Activated CD8-positive, alpha-beta T cell treated with anti-CD3 and anti-CD28 coated beads for 36 hours (primary cell): Measurements from ENCODE around the gene LAIR2. TPM values are rescaled to one million over a fixed set of nuclear protein-coding genes. Genes with fewer than 3 reads are reported as not detected.

Experiments
- ATAC-seq: fragments of 200-7000 bp; cut with Tn5 transposase; one replicate; pipeline ENCODE4 v1.10.0; 2021; ENCODE audit warnings: mild to moderate bottlenecking, moderate library complexity
- CTCF ChIA-PET: fragments of 350-600 bp; sonication (Branson Sonifier 250); formaldehyde crosslinking; loops from one replicate; lab custom pipeline; 2021; ENCODE audit warnings: antibody characterized with exemption; lab: Charles Lee
- POLR2A ChIA-PET: fragments of 350-600 bp; sonication (Branson Sonifier 250); formaldehyde crosslinking; loops from one replicate; lab custom pipeline; 2021; ENCODE audit warnings: antibody characterized with exemption; lab: Charles Lee
- DNase-seq: peaks from one replicate; pipeline ENCODE4 v3.0.0-alpha.2; 2020
- H3K27ac Mint-ChIP-seq: one replicate; pipeline ENCODE4 v1.8.0; 2021; ENCODE audit warnings: mild to moderate bottlenecking, mixed read lengths
- H3K27me3 Mint-ChIP-seq: one replicate; pipeline ENCODE4 v1.8.0; 2021; ENCODE audit warnings: mixed read lengths
- H3K36me3 Mint-ChIP-seq: one replicate; pipeline ENCODE4 v1.8.0; 2021; ENCODE audit warnings: low read depth, mixed read lengths
- H3K4me1 Mint-ChIP-seq: one replicate; pipeline ENCODE4 v1.8.0; 2021; ENCODE audit warnings: low read depth, mixed read lengths
- H3K4me3 Mint-ChIP-seq: one replicate; pipeline ENCODE4 v1.8.0; 2021; ENCODE audit warnings: mild to moderate bottlenecking, moderate library complexity, mixed read lengths
- H3K9me3 Mint-ChIP-seq: one replicate; pipeline ENCODE4 v1.8.0; 2021; ENCODE audit warnings: mixed read lengths
- intact Hi-C: fragments of 100-400 bp; cut with micrococcal nuclease; formaldehyde crosslinking; loops from one replicate; pipeline ENCODE4 v1.10.0; 2022
- total RNA-seq, 2 experiments: library from RNA; stranded (reverse); gene quantifications; one replicate each; pipeline ENCODE4 v1.2.3, GENCODE V29; 2021
- TF ChIP-seq, protein P1 (sequence below): fragments of 200-600 bp; IDR thresholded peaks from one replicate; pipeline ENCODE4 v1.8.0; 2022; ENCODE audit warnings: antibody characterized with exemption, mild to moderate bottlenecking

Gene LAIR2
- total RNA-seq, 2 experiments from 2014 or later: 1.5 to 2.1 TPM

DNA sequence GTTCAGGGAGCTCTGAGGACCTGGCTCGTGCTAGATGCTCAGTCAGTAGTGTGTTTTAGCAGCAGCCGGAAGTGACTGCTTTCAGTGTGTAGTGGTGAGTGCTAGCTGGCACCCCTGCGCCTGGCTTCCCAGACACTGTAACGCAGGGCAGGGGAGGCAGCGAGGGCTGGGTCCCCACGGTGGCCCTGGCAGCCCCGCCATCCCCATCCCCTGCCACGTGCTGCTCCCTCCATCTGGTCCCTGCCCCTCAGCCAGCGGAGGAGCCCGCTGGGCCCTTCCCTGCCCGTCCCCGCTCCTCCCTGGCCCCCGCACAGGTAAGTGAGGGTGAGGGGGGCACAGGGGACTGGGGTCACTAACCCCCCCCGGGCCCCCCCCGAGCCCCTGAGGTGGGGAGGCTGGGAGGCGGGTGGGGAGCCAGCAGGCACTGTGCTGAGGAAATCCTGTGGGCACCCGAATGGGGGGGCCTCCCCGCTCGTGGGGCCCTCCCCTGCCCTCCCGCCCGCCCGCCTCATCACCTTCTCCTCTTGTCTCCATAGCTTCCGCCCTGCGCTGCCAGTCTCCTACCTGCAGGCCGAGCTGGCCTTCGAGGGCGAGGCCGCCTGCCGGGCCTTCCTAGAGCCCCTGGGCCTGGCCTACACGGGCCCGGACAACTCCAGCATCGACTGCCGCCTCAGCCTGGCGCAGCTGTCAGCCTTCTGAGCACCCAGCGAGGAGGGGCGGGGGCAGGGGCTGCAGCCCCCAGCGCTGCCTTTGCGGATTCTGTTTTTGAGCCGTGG is 42.2 kb upstream of the LAIR2 start:
- ChIA-PET POLR2A (interaction anchor here (1.2 to 3.3 kb wide), 3 partner anchors 10 to 11 kb away, joined by 4 to 38 read pairs (median 35); partner anchors contain the start of gene LENG8), CTCF (no interaction called here)
- Mint-ChIP-seq H3K36me3 (peaks cover 44% of the 10 kb centered on the region), H3K27me3 (no peaks in the 10 kb centered on the region), H3K9me3 (no peaks in the 10 kb centered on the region), H3K27ac (no peak overlapping the region), H3K4me3 (no peak overlapping the region), H3K4me1 (peaks cover 28% of the 10 kb centered on the region)
- TF ChIP-seq, protein P1, sequence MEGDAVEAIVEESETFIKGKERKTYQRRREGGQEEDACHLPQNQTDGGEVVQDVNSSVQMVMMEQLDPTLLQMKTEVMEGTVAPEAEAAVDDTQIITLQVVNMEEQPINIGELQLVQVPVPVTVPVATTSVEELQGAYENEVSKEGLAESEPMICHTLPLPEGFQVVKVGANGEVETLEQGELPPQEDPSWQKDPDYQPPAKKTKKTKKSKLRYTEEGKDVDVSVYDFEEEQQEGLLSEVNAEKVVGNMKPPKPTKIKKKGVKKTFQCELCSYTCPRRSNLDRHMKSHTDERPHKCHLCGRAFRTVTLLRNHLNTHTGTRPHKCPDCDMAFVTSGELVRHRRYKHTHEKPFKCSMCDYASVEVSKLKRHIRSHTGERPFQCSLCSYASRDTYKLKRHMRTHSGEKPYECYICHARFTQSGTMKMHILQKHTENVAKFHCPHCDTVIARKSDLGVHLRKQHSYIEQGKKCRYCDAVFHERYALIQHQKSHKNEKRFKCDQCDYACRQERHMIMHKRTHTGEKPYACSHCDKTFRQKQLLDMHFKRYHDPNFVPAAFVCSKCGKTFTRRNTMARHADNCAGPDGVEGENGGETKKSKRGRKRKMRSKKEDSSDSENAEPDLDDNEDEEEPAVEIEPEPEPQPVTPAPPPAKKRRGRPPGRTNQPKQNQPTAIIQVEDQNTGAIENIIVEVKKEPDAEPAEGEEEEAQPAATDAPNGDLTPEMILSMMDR: no peak
- intact Hi-C loops: no loop called here
- ATAC-seq: no peak
- DNase-seq: no peak

DNA sequence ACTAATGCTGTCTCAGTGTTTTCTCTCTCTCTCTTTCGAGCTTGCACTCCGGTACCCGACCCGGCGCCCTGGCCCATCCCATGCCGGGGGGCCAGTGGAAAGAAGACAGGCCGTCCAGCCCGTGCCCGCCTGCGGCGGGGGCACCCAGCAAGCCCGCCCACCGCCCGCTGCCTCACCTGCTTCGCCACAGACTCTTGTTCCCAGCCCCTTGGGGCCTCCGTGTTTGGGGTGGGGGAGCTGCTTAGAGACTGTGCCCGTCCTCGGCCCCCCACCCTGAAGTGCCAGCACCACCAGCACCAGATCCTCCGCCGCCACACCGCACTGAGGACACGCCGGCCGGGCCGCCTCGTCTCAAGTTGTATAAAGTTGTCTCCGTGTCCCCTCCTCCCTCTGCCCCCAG is 41.4 kb upstream of the LAIR2 start:
- H3K36me3 Mint-ChIP-seq: peaks cover 39% of the 10 kb centered on the region
- CTCF ChIA-PET: no interaction called here
- peak overlapping the region; percentile 82 for H3K4me3 Mint-ChIP-seq
- no peaks in the 10 kb centered on the region for H3K9me3 Mint-ChIP-seq
- intact Hi-C loops: no loop called here
- TF ChIP-seq, protein P1: no peak
- no peak for ATAC-seq
- no peak for DNase-seq
- peak overlapping the region; percentile 83 for H3K27ac Mint-ChIP-seq
- no peaks in the 10 kb centered on the region for H3K27me3 Mint-ChIP-seq
- POLR2A ChIA-PET: interaction anchor here (1.6 to 3.3 kb wide), 3 partner anchors 8 to 258 kb away, joined by 8 to 38 read pairs (median 15); partner anchors contain the start of gene LENG8
- H3K4me1 Mint-ChIP-seq: peaks cover 28% of the 10 kb centered on the region

DNA sequence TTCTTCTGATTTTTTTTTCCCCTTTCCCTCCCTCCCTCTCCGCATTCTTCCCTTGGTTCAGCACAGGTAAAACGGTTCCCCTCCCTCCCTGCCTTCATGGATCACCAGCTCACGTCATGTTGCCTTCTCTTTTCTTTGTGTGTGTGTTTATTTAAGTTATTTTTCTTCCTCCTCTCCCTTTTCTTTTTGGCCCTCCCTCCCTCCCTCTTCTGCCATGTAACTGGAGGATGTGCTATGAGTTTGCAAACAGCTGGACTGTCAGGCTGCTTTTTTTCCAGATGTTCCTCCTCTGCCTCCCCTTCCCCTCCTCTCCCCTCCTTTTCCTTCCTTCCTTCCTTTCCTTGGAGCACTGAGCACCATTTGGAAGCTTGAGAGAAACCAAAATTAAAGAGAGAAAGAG is 41.0 kb upstream of the LAIR2 start:
- intact Hi-C loops: no loop called here
- Mint-ChIP-seq H3K27me3 (no peaks in the 10 kb centered on the region), H3K27ac (peak overlapping the region; percentile 83), H3K4me3 (peak overlapping the region; percentile 82), H3K9me3 (no peaks in the 10 kb centered on the region), H3K4me1 (peaks cover 28% of the 10 kb centered on the region), H3K36me3 (peaks cover 38% of the 10 kb centered on the region)
- TF ChIP-seq, protein P1: no peak
- CTCF ChIA-PET: no interaction called here
- POLR2A ChIA-PET: interaction anchor here (1.6 to 3.3 kb wide), 3 partner anchors 8 to 258 kb away, joined by 8 to 38 read pairs (median 15); partner anchors contain the start of gene LENG8
- DNase-seq (no peak), ATAC-seq (no peak)

DNA sequence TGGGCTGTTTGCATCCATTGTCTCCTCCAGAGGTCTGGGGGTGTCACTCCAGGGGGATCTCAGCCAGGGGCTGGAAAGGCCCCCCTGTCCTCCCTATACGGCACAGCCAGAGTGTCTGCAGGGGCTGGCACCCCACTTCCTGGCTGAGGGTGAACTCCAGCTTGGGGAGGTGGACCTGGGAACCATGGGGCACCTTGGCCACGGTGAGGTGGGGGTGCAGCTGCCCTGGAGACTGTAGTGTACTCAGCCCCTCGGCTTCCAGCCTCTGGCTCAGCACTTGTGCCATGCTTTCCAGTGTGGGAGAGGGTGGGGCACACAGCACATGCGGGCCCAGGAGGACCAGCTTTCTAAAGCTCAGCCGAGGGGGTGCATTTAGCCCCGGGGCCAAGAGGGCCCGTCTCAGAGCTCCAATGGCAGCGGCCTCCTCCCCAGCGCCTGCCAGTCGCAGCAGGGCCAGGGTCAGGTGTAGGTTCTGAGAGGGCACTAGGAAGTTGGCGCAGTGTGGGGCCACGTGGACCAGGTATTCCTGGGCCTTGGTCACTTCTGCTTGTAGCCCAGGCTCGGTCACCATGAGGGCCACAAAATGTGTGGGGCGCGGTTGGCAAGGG is 40.5 kb upstream of the LAIR2 start:
- peak overlapping the region; percentile 83 for H3K27ac Mint-ChIP-seq
- TF ChIP-seq, protein P1: no peak
- no peaks in the 10 kb centered on the region for H3K27me3 Mint-ChIP-seq
- H3K4me1 Mint-ChIP-seq: peaks cover 28% of the 10 kb centered on the region
- peak overlapping the region; percentile 82 for H3K4me3 Mint-ChIP-seq
- intact Hi-C loops: no loop called here
- ChIA-PET CTCF (interaction anchor here (1.2 kb wide), 1 partner anchor 14 kb away, joined by 3 read pairs; the partner anchor contains the start of gene LENG8), POLR2A (interaction anchor here (0.6 to 3.3 kb wide), 5 partner anchors 9 to 261 kb away, joined by 4 to 38 read pairs (median 8); partner anchors contain the start of genes LENG8 and RPS9)
- H3K9me3 Mint-ChIP-seq: no peaks in the 10 kb centered on the region
- no peak for ATAC-seq
- H3K36me3 Mint-ChIP-seq: peaks cover 36% of the 10 kb centered on the region
- no peak for DNase-seq
